ENCODE results near the gene AGMO.

GRCh38 chr7:15606561-15606960, 44.7 kb upstream of the AGMO start:
- no peak for TF ChIP-seq CTCF (IDR thresholded peaks at IDR 0.05)
- TF ChIP-seq POLR2A (IDR thresholded peaks at IDR 0.05) = no peak
- no peak for TF ChIP-seq POLR2AphosphoS5 (IDR thresholded peaks at IDR 0.05)

Data from prostate gland (tissue), 2 donors.